CD4-positive, alpha-beta T cell treated with Interleukin-15 for 1 hour (primary cell): Measurements from ENCODE around the gene SYNE1.
"Not testable (repeated sequence)": the region's sequence is repeated elsewhere in the genome, so short reads cannot be mapped to it uniquely, and the experiment has no call there.

Source experiments
- DNase-seq: peaks from one replicate; pipeline ENCODE4 v3.0.0-alpha.2; 2020

Gene SYNE1

DNA sequence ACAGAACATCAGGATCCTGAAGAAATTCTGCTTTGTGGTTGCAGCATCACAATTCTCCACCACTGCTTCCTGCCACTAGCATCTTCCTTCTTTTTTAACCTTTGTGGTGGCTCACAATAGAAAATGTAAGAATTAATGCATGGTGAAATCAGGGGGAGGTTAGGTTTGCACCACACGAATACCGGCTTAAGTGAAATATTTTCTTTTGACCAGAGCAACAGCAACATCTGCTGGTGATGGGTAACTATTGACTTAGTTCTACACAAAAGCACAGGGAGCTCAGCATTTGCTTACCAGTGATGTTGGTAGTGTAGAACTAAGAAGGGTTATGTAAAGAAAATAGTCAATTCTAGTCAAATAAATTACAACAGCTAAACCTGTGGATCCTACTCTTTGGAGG, 280.5 kb downstream of the SYNE1 start:
- no peak for DNase-seq

DNA sequence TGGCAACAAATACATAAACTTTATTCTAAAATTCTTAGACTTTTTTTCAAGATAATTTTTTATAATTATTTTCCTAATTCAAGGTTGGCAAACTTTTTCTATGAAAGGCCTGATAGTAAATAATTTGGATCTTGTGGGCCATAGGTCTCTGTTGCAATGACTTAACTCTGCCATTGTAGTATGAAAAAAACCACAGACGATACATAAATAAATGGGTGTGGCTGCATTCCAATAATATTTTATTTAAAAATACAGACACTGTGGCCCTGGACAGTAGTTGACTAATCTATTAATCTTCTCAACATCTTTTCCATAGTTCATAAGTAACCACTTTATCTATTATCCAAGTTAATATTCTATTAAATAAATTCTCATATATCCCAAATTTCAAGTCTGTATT, 281.1 kb downstream of the SYNE1 start:
- DNase-seq = no peak

DNA sequence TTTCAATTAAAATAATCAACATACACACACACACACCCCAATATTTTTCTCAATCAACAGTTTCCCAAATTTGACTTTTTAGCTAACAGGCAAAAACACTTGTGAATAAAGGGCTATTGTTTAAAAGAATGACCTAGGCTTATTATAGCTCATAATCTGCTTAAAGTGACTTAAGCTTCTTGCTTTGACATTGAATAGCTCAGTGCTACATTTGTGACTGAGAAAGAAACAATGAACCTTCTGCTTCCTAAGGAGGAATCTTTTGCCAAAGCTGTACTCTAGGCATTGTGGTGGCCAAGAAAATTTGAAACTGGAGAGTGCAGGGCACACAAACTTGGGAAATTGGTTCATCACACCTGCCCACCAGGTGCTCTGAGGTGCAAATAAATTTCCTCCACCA, 282.0 kb downstream of the SYNE1 start:
- DNase-seq = no peak

DNA sequence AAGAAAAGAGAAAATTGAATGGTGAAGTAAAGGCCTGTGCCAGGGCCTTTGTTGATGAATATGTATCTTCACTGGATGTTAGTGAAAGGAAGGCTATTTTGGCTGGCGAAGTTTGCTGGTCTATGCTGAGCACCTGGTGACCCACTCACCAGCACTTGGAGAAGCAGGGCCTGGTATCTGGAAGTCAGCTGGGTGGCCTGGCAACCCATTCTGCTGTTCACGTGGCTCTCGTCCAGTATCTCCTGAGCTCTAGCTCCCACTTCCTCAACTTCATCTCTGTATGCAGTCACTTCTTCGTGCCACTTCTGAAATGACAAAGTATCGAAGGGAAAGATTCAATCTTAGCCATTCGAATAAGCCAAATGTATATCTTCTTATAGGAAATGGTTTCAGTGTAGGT, 283.7 kb downstream of the SYNE1 start:
- DNase-seq = no peak

DNA sequence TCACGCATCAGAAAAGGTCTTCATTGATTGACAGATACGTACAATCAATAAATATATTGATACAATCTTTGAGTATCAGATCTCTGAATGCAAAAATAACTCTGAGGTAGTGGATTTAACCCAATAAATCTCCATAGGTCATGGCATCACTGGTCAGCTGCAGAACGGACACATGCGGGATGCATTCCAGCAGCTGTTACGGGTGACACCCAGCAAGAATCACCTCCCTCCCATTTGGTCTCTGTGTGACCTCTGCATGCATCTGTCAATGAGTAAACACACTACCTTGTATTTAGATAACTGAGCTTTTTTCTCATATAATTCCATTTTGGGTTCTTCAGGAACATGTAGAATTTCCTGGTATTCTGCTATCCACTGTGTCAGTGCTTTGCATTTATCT, 285.4 kb downstream of the SYNE1 start:
- no peak for DNase-seq

DNA sequence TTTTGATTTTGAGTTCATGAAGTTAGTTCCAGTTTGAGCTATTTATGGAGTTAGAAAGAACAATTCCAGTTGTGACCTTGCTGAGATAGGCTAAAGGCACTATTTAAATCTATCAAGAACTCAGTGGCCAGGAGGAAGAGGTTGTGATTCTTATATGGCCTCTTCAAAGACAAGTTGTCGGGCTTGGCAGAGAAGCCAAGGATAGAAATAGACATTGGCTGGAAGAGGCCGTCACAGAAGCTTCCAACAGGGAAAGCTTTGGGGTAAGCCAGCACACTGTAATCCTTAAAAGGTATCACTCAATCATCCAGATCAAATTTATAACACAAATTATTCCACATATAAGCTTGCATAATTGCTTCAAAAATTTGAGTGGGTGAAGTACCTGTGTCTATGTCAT, 286.1 kb downstream of the SYNE1 start:
- no peak for DNase-seq

DNA sequence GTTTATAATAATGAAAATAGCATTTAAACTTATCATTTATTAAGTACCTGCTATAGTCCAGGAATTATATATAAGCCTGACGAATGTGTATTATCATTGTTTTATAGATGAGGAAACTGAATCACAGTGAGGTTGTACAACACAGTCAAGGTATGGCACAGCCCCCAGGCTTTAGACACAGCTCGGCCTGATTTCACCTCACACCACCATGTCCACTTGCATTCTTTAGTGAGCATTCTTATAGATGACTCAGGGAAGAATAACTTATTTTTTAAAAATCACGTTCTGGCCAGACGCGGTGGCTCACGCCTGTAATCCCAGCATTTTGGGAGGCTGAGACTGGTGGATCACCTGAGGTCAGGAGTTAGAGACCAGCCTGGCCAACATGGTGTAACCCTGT, 289.0 kb downstream of the SYNE1 start:
- DNase-seq = no peak

DNA sequence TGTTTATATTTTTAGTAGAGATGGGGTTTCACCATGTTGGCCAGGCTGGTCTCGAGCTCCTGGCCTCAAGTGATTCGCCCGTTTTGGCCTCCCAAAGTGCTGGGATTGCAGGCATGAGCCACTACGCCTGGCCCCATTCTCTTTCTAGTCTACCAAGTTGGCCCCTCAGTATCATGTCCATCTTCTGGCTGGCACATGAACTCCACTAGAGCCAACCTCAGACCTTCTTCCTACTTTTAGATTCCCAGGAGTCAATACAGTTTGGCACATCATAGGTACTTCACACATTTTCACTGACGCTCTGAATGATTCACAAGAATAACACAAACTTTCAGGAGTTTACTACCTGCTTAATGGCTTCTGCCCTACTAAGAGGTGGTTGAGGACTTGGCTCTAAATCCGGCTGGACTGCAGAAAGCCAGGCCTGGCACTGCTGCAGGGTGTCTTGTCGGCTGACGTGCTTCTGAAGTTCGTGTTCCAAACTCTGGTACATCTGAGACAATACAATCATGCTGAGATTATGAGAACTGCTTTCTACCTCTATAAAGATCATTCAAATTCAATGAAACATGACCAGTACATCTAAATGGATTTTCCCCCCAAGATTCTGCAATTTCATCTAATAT, 293.3 kb downstream of the SYNE1 start:
- DNase-seq = no peak

DNA sequence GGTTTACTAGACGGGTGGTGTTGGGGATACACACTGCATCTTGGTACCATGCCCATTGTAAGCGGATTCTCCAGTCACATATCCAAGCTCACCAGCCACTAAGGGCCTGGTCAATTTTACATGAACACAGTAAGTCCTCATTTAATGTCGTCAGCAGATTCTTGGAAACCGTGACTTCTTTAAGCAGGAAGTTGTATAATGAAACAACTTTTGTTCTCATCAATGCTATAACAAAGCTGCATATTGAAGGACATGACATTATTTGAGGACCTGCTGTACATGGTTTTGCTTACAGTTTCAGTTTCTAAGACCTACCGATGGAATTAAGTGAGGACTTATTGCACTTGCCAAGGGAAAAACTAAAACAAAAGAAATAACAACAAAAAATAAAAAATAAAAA, 295.6 kb downstream of the SYNE1 start:
- no peak for DNase-seq

DNA sequence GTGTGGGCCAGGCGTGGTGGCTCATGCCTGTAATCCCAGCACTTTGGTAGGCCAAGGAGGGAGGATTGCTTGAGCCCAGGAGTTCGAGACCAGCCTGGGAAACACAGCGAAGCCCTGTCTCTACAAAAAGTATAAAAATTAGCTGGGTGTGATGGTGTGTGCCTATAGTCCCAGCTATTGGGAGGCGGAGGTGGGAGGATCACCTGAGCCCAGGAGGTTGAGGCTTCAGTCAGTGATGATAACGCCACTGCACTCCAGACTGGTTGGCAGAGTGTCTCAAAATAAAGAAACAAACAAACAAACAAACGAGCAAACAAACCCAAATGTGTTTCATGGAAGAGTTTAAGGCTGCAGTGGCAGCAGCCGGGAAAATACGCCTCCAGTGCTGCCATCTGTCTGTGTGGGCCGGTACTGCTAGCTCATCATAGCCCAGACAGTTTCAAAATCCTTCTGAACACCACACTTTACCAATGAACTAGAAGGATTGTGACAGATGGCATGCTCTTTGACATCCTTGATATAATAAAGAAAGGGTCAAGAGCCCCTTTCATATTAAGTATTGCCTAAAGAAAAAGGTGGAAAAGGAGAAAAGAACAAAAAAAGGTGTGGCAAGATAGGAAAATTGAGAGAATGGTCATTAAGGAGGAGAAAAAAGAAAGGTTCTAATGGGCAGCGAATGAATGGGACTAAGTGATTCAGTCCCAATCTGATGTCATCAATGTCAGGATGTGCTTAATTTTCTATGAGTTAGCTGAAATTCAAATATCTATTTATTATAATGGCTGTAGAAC, 298.6 kb downstream of the SYNE1 start:
- DNase-seq = peak; percentile 38

DNA sequence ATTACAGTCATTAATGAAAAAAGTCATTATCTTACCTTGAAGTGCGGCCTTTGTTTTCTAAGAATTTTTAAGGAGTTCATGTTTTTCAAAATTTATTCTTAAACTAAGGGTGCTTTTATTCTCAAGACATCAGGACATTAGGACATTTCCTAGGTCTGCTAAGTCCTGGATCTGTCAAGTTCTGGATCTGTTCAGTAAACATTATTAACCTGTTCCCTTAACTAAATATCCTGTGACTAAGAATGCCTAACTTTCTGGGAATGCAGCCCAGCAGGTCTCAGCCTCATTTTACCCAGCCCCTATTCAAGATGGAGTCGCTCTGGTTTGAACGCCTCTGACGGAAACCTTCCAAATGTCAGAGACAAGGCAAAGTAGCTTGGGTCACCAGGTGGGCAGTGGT, 302.6 kb downstream of the SYNE1 start:
- DNase-seq = no peak

DNA sequence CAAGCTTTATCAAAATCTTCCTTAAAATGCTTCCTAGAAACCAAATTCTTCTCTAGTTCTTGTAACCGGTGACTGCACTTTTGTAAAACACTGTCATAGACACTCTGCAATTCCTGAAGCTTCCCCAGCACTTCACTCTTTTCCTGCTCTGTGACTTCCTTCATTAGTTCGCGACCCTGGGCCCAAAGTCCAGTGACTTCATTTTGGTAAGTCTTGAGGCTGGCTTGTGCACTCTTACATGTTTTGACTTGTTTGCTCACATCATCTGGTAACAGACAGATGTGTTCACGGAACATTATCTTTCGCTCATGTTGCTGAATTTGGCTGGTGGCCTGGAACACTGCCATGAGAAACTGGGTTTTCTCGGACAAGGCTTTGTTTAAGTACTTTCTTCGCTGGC, 306.2 kb downstream of the SYNE1 start:
- DNase-seq = no peak

DNA sequence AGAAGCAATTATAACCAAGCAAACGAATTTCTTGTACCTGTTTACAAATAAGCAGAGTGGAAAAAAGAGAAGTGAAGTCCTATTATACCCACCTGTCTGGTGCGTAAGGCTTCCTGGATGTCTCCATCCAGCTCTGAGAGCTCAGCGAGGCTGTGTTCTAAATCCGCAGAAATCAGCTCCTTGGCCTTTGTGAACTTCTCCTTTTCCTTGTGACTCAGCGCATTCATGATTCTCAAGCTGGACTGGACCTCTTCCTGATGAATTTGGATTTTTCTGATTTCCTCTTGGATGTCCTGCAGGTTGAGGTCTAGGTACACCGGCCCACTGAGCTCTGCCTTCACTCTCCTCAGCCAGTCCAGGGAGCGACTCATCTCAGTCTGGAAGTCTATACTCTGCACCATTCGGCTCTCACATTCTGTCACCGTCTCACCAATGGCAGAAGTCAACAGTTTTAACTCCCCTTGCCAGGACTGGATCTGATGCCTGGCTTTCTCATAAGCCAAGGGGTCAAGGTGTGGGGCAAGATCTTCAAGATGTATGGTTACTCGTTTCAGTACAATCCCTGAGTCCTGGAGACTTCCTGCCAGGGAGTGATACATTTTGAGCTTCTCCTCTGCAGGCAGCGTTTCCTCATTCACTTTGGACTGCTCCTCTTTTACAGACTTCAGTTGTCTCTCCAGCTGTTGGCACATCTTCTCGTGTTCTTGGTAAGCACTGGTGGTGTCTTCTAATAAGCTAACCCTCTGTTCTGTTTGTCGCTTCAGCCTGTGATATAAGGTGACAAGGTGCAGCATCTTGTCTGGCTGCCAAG, 307.3 kb downstream of the SYNE1 start:
- DNase-seq = no peak

DNA sequence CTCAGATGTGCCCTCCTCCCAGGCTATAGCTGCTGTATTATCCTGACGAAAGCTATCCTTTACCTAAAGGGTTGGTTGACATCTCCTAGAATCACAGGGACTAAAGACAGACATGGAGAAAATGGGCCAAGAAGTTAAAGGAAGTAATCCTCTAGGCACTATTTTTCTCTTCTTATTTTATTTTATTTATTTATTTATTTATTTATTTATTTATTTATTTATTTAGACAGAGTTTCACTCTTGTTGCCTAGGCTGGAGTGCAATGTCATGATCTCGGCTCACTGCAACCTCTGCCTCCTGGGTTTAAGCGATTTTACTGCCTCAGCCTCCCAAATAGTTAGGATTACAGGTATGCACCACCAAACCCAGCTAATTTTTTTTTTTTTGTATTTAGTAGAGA, 309.0 kb downstream of the SYNE1 start:
- not testable (repeated sequence) for DNase-seq

DNA sequence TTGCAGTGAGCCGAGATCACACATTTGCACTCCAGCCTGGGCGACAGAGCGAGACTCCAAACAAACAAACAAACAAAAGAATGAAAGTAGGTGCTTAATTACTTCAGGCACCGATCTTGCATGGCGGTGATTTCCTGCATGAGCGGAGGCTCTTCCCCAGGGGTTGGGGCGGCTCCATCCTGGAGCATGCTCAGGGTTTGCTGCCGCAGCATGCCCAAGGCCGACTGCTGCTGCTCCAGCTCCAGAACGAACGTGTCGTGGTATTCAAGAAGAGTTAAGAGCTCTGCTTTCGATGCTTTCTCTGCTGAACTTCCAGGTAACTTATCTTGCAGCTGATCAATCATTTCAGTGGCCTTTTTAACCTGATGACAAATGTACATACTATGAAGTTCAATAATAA, 313.8 kb downstream of the SYNE1 start:
- no peak for DNase-seq

DNA sequence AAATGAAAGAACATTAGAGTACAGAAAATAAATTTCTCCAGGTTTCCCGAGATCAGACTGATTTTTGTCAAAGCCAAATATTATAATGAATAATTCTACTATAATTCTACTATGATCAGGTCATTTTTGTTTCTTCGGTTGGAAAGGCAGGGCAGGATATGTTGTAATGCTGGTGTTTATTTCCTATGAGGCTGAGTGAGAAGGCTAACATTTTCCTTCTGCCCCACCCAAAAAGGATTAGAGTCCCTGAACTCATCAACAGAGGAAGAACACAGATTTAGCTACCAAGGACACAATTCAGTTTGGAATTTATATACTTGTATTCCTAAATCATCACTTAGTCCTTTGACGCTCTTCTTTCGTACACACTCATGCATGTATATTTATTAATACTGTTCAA, 318.9 kb downstream of the SYNE1 start:
- no peak for DNase-seq

DNA sequence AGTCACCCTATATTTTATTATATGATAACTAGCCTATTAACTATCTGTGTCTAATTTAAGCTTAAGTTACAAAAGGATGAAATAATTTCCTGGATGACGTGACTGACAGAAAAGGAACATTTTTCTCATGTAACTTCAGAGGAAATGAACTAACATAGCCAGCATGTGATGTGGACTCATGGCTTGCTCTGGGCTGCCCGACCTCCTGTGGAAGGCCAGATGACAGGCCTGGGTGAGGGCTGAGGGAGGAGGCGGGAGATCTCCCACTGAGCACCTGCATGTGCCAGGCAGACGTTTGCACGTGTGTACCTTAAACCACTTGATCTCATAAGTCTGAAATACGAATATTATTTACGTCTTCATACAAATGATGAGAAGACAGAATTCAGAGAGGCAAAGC, 321.1 kb downstream of the SYNE1 start:
- DNase-seq = no peak

DNA sequence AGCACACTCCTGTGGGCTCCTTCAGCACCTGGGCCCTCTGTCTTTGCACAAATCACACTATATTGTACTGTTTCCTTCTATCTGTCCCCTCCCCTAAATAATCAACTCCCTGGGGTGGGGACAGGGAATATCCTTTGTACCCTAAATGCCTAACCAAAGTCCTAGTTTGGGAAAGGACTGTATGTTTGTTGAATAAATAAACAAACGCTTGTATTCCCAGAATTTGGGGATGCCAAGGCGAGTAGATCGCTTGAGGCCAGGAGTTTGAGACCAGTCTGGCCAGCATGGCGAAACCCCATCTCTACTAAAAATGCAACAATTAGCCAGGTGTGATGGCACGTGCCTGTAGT, 322.7 kb downstream of the SYNE1 start:
- DNase-seq = no peak

DNA sequence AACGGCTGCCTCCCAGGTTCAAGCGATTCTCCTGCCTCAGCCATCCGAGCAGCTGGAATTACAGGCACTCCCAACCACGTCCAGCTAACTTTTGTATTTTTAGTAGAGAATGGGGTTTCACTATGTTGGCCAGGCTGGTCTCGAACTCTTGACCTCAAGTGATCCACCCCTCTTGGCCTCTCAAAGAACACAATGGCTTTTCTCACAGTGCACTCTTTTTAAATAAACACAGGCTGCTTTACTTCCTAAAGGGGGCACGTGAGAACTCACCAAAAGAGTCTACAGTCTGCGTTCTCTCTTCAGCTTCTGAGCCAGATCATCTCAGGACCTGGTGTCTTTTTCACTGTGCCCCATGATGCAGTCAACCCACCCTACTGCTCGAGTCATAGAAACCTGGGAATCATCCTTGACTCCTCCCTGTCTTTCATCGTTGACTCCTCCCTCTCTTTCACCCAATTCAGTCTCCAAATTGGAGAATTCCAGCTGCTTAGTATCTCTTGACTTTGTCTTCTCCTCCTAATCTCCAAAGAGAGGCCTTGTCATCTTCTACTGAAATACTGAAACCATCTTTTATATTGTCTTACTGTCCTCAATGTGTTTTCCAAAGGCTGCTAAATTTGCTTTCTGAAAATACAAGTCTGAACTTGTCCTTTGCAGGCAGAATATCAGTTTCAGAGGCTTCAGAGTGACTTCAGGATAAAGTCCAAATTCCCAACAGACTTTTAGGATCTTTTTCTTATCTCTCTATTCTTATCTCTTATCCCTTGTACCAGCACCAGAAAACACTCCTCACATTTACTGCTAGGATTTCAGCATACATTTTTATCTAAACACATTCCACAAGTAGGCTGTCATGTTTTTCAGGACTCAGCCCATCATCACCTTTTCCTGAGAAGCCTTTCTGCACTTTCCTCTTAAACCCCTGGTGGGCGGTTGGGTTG, 323.4 kb downstream of the SYNE1 start:
- no peak for DNase-seq

DNA sequence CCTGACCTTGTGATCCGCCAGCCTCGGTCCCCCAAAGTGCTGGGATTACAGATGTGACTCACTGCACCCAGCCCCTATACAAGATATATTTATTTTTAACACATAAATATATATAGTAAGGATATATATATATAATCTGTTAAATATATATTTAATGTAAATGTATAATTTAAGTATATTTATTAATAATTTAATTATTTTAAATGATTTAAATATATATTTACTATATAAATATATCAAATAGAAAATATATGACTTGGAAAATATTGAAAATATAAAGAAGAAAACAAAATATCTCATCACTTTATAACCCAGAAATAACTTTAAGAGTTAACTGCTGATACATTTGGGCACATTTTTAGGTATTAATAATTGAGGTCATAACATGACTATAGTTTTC, 324.7 kb downstream of the SYNE1 start:
- DNase-seq = no peak

DNA sequence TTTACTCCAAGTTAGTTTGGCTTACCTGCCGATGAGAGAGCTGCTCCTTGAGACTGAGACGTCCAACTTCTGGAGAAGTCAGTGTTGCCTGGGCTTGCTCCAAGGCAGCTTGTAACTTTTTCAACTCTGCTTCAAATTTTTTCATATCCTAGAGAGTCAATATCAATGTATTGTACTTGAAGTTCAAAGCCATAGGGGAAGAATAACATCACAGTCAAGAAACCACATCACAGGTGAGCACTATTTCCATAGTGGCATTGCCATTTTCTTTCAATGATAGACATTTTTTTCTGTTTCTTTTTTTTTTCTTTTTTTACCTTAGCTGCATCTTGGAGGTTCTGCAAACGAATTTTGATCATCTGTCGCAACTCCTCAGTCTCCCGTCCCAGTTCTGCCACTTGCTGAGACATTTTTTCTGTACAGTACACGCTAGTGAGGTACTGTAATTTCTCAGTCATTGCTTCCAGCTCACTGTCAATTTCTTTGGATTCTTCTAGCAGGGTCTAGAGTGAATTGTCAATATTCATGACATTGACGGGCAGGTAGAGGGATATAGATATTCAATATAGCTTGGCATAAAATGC, 326.7 kb downstream of the SYNE1 start:
- no peak for DNase-seq

DNA sequence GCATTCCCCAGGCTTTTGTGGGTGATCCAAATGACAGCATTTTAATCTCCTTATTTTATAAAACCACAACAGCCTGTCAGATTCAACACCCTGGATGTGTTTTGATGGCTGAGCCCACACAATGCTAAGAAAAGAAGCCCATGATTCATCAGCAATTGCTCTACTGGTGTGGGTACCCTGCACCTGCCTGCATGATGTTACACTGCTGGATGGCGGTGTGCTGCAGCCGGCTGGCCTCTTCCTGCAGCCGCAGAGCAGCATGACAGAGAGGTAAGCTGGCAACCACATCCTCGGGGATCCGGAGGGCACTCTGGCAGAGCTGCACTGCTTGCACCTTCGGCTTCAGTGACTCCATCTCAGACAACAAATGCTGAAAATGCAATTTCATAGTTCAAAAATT, 327.5 kb downstream of the SYNE1 start:
- DNase-seq = peak; percentile 64

DNA sequence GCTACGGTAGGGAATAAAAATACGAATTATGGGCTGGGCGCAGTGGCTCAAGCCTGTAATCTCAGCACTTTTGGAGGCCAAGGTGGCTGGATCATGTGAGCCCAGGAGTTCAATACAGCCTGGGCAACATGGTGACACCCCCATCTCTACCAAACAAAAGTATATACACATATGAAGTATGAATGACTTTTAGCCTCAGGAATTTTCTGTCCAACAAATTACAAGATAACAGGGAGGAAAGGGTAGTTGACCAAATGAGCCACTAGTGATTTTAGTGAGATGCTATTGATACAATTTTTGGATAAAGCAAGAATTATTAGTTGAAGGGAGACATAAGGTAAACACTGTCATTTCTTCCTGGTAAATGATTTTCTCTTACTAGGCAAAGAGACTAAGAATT, 328.2 kb downstream of the SYNE1 start:
- DNase-seq = no peak
